GM21515 (cell line): ENCODE data around the gene ING1.
"Not testable (repeated sequence)": the region's sequence is repeated elsewhere in the genome, so short reads cannot be mapped to it uniquely, and the experiment has no call there.

Experiments
- ATAC-seq: cut with Tn5 transposase; IDR thresholded peaks from one replicate; pipeline ENCODE4 v1.9.1; 2021; ENCODE audit not compliant: unreplicated experiment

ING1 gene

GRCh38 chr13:110714797-110715394 lies 1.4 kb downstream of the ING1 start:
- ATAC-seq: no peak

GRCh38 chr13:110715395-110716246 lies 2.1 kb downstream of the ING1 start:
- peak; percentile 59 for ATAC-seq

- ATAC-seq: no peak
These were observed 2.7 kb downstream of the ING1 start for GRCh38 chr13:110716247-110716515.

- no peak for ATAC-seq
These were observed 5.7 kb downstream of the ING1 start for GRCh38 chr13:110719036-110719710.

GRCh38 chr13:110722971-110723370 lies 9.5 kb downstream of the ING1 start:
- no peak for ATAC-seq

GRCh38 chr13:110723598-110723997 lies 10.1 kb downstream of the ING1 start:
- no peak for ATAC-seq

- ATAC-seq: not testable (repeated sequence)
These were observed 12.7 kb downstream of the ING1 start for GRCh38 chr13:110726153-110726552.

GRCh38 chr13:110726726-110727125 lies 13.2 kb downstream of the ING1 start:
- peak; percentile 55 for ATAC-seq

GRCh38 chr13:110731072-110731471 lies 17.6 kb downstream of the ING1 start:
- no peak for ATAC-seq

GRCh38 chr13:110734561-110734960 lies 21.1 kb downstream of the ING1 start:
- no peak for ATAC-seq

GRCh38 chr13:110737555-110737954 lies 24.1 kb downstream of the ING1 start:
- no peak for ATAC-seq

- ATAC-seq: no peak
These were observed 30.2 kb downstream of the ING1 start for GRCh38 chr13:110743687-110744086.

- no peak for ATAC-seq
These were observed 32.9 kb downstream of the ING1 start for GRCh38 chr13:110746438-110746837.

GRCh38 chr13:110748271-110748670 lies 34.8 kb downstream of the ING1 start:
- no peak for ATAC-seq

- no peak for ATAC-seq
These were observed 42.7 kb downstream of the ING1 start for GRCh38 chr13:110756219-110756631.

GRCh38 chr13:110757296-110757695 lies 43.8 kb downstream of the ING1 start:
- ATAC-seq: no peak

GRCh38 chr13:110758195-110758805 lies 44.8 kb downstream of the ING1 start:
- no peak for ATAC-seq

- ATAC-seq: no peak
These were observed 46.2 kb downstream of the ING1 start for GRCh38 chr13:110759710-110760109.

- ATAC-seq: no peak
These were observed 47.1 kb downstream of the ING1 start for GRCh38 chr13:110760611-110761010.

GRCh38 chr13:110766671-110767430 lies 53.4 kb downstream of the ING1 start:
- ATAC-seq: no peak

GRCh38 chr13:110767476-110767875 lies 54.0 kb downstream of the ING1 start:
- ATAC-seq: no peak
